Measurements from ENCODE around the gene IGLL1.
"Not testable (repeated sequence)": the region's sequence is repeated elsewhere in the genome, so short reads cannot be mapped to it uniquely, and the experiment has no call there.

Gene IGLL1

GRCh38 chr22:23579870-23580575 is at the start of gene IGLL1:
Gene IGLL1 (minus strand): TSS chr22:23580290. CDS start chr22:23580190, 100 bp downstream.
- Mint-ChIP-seq H3K4me1 (peaks cover 7% of the 10 kb centered on the region), H3K4me3 (no peak within 1 kb of the TSS), H3K27ac (peak within 1 kb of the TSS; percentile 4), H3K27me3 (peaks cover 34% of the 10 kb centered on the region), H3K36me3 (ENCODE audit: low read depth) (no peaks in the 10 kb centered on the region), H3K9me3 (no peaks in the 10 kb centered on the region)
- ATAC-seq (no peak), DNase-seq (no peak)

GRCh38 chr22:23628056-23628743 is 48.1 kb upstream of the IGLL1 start:
- not testable (repeated sequence) for H3K27ac Mint-ChIP-seq; H3K27me3 Mint-ChIP-seq; H3K9me3 Mint-ChIP-seq; H3K36me3 Mint-ChIP-seq (ENCODE audit: low read depth); H3K4me3 Mint-ChIP-seq; H3K4me1 Mint-ChIP-seq; DNase-seq; ATAC-seq

- H3K9me3 Mint-ChIP-seq; H3K27me3 Mint-ChIP-seq; H3K27ac Mint-ChIP-seq; H3K4me3 Mint-ChIP-seq; H3K4me1 Mint-ChIP-seq; H3K36me3 Mint-ChIP-seq (ENCODE audit: low read depth): not testable (repeated sequence)
- ATAC-seq = peak; percentile 65
- DNase-seq = peak; percentile 52
These were observed 47.4 kb upstream of the IGLL1 start for GRCh38 chr22:23627401-23628055.

GRCh38 chr22:23626286-23626975 is 46.3 kb upstream of the IGLL1 start:
- Mint-ChIP-seq H3K4me1 (no peaks in the 10 kb centered on the region), H3K27me3 (no peaks in the 10 kb centered on the region), H3K9me3 (no peaks in the 10 kb centered on the region), H3K36me3 (ENCODE audit: low read depth) (no peaks in the 10 kb centered on the region), H3K4me3 (no peak overlapping the region), H3K27ac (no peak overlapping the region)
- DNase-seq = no peak
- ATAC-seq = no peak

GRCh38 chr22:23622634-23623033 is 42.5 kb upstream of the IGLL1 start:
- no peaks in the 10 kb centered on the region for H3K4me1 Mint-ChIP-seq
- no peak for ATAC-seq
- no peaks in the 10 kb centered on the region for H3K27me3 Mint-ChIP-seq
- no peaks in the 10 kb centered on the region for H3K9me3 Mint-ChIP-seq
- DNase-seq = no peak
- no peak overlapping the region for H3K4me3 Mint-ChIP-seq
- H3K27ac Mint-ChIP-seq = no peak overlapping the region
- no peaks in the 10 kb centered on the region for H3K36me3 Mint-ChIP-seq (ENCODE audit: low read depth)

GRCh38 chr22:23621916-23622315 is 41.8 kb upstream of the IGLL1 start:
- H3K4me3 Mint-ChIP-seq; H3K4me1 Mint-ChIP-seq; DNase-seq; H3K27me3 Mint-ChIP-seq; H3K9me3 Mint-ChIP-seq; H3K36me3 Mint-ChIP-seq (ENCODE audit: low read depth); H3K27ac Mint-ChIP-seq; ATAC-seq: not testable (repeated sequence)

GRCh38 chr22:23621082-23621780 is 41.1 kb upstream of the IGLL1 start:
- ATAC-seq (no peak), DNase-seq (no peak)
- Mint-ChIP-seq H3K9me3 (no peaks in the 10 kb centered on the region), H3K4me1 (no peaks in the 10 kb centered on the region), H3K27ac (no peak overlapping the region), H3K36me3 (ENCODE audit: low read depth) (no peaks in the 10 kb centered on the region), H3K4me3 (no peak overlapping the region), H3K27me3 (no peaks in the 10 kb centered on the region)

GRCh38 chr22:23613193-23613972 is 33.3 kb upstream of the IGLL1 start:
- Mint-ChIP-seq H3K27ac (no peak overlapping the region), H3K36me3 (ENCODE audit: low read depth) (no peaks in the 10 kb centered on the region), H3K4me3 (no peak overlapping the region), H3K27me3 (no peaks in the 10 kb centered on the region), H3K4me1 (peaks cover 4% of the 10 kb centered on the region), H3K9me3 (no peaks in the 10 kb centered on the region)
- DNase-seq (no peak), ATAC-seq (no peak)

- H3K9me3 Mint-ChIP-seq = no peaks in the 10 kb centered on the region
- ATAC-seq (no peak), DNase-seq (no peak)
- H3K36me3 Mint-ChIP-seq (ENCODE audit: low read depth) = no peaks in the 10 kb centered on the region
- H3K27ac Mint-ChIP-seq = no peak overlapping the region
- H3K4me1 Mint-ChIP-seq = peaks cover 4% of the 10 kb centered on the region
- H3K27me3 Mint-ChIP-seq = no peaks in the 10 kb centered on the region
- H3K4me3 Mint-ChIP-seq = no peak overlapping the region
These were observed 30.1 kb upstream of the IGLL1 start for GRCh38 chr22:23609983-23610781.

- no peaks in the 10 kb centered on the region for H3K9me3 Mint-ChIP-seq
- no peaks in the 10 kb centered on the region for H3K27me3 Mint-ChIP-seq
- DNase-seq = no peak
- H3K36me3 Mint-ChIP-seq (ENCODE audit: low read depth) = no peaks in the 10 kb centered on the region
- ATAC-seq = no peak
- H3K27ac Mint-ChIP-seq = no peak overlapping the region
- H3K4me3 Mint-ChIP-seq = no peak overlapping the region
- H3K4me1 Mint-ChIP-seq = peaks cover 1% of the 10 kb centered on the region
These were observed 28.5 kb upstream of the IGLL1 start for GRCh38 chr22:23608583-23608982.

GRCh38 chr22:23606204-23607131 is 26.4 kb upstream of the IGLL1 start:
- Mint-ChIP-seq H3K36me3 (ENCODE audit: low read depth) (no peaks in the 10 kb centered on the region), H3K9me3 (no peaks in the 10 kb centered on the region), H3K27ac (no peak overlapping the region), H3K27me3 (no peaks in the 10 kb centered on the region), H3K4me3 (no peak overlapping the region), H3K4me1 (no peaks in the 10 kb centered on the region)
- ATAC-seq (no peak), DNase-seq (no peak)

- no peak overlapping the region for H3K27ac Mint-ChIP-seq
- H3K36me3 Mint-ChIP-seq (ENCODE audit: low read depth) = no peaks in the 10 kb centered on the region
These were observed 25.0 kb upstream of the IGLL1 start for GRCh38 chr22:23604939-23605712.

More at GRCh38 chr22:23604939-23605712, 25.0 kb upstream of the IGLL1 start:
- DNase-seq (no peak), ATAC-seq (no peak)
- Mint-ChIP-seq H3K9me3 (no peaks in the 10 kb centered on the region), H3K4me3 (no peak overlapping the region), H3K27me3 (no peaks in the 10 kb centered on the region), H3K4me1 (no peaks in the 10 kb centered on the region)
